Gastrocnemius medialis (tissue), 4 donors: ENCODE results near the gene ASCL5.

Source experiments
- POLR2A ChIP-seq, 2 donors: fragments of 450-650 bp; IDR thresholded peaks; one replicate each; pipeline ENCODE4 v1.6.1; 2017; ENCODE audit warnings: antibody characterized with exemption in 2 of 2, mild to moderate bottlenecking in 2 of 2, moderate library complexity in 2 of 2
- TF ChIP-seq, protein P1 (sequence below), 5 experiments: fragments of 450-650 bp in 3 of 5; fragments of 200-600 bp in 2 of 5; sonication (generic) in 2 of 5; IDR thresholded peaks in 4 of 5; conservative IDR thresholded peaks in 1 of 5; 1 replicate in 4 of 5; 2 replicates in 1 of 5; pipeline ENCODE4 v1.5.1; 2016 to 2019; ENCODE audit warnings: antibody characterized with exemption in 5 of 5, mild to moderate bottlenecking in 3 of 5, moderate library complexity in 3 of 5

DNA sequence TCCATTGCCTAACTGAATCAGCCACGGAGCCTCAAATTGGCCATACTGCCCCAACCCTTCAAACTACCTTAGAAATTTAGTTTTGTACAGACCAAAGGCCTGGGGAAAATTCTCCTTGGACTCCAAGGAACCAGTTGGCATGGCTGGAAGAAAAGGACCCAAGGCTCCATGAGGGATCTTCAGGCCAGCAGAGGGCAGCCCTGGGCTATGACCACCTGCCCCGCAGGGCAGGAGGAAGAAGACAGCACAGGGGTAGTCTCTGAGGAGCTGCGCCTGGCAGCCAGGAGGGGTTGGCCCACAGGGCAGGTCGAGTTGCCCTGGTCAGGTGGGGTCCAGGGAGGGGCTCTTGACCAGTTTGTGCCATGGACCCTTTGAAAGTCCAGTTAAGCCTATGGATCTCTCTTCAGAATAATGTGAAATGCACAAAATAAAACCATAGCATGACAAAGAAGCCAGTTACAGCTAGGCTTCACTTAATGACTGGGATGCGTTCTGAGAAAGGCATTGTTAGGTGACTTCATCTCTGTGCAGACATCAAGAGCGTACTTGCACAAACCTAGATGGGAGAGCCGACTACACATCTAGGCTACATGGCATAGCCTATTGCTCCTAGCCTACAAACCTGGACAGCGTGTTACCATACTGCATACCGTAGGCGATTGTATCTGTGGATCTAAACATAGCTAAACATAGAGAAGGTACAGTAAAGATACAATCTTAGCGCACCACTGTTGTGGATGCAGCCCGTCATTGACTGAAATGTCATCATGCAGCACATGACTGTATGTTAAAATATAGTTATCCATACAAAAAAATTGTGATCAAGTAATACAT, 40.9 kb downstream of the ASCL5 start:
- TF ChIP-seq, protein P1, sequence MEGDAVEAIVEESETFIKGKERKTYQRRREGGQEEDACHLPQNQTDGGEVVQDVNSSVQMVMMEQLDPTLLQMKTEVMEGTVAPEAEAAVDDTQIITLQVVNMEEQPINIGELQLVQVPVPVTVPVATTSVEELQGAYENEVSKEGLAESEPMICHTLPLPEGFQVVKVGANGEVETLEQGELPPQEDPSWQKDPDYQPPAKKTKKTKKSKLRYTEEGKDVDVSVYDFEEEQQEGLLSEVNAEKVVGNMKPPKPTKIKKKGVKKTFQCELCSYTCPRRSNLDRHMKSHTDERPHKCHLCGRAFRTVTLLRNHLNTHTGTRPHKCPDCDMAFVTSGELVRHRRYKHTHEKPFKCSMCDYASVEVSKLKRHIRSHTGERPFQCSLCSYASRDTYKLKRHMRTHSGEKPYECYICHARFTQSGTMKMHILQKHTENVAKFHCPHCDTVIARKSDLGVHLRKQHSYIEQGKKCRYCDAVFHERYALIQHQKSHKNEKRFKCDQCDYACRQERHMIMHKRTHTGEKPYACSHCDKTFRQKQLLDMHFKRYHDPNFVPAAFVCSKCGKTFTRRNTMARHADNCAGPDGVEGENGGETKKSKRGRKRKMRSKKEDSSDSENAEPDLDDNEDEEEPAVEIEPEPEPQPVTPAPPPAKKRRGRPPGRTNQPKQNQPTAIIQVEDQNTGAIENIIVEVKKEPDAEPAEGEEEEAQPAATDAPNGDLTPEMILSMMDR (IDR thresholded peaks at IDR 0.05 in 4 of 5, conservative IDR thresholded peaks at IDR 0.05 in 1 of 5): peak; percentile 82 to 87 (median 85)
- no peak for TF ChIP-seq POLR2A (IDR thresholded peaks at IDR 0.05)
